Fibroblast of the aortic adventitia (primary cell): ENCODE data around the gene TNFAIP8. TPM values are rescaled to one million over a fixed set of nuclear protein-coding genes. Genes with fewer than 3 reads are reported as not detected.

Experiments
- DNase-seq: peaks from one replicate; pipeline ENCODE4 v3.0.0-alpha.2; 2010; ENCODE audit warnings: low read depth
- H3K4me3 ChIP-seq: 2 replicates; pipeline ENCODE4 v1.5.1; 2011; ENCODE audit warnings: low read depth, mild to moderate bottlenecking, control low read depth, low read length, moderate library complexity
- total RNA-seq: library from RNA; depleted of rRNA; stranded (reverse); fragments of >200 nt; gene quantifications from 2 replicates; pipeline ENCODE4 v1.2.3, GENCODE V29; 2012; ENCODE audit warnings: low replicate concordance
- TF ChIP-seq, protein P1 (sequence below): IDR thresholded peaks from 2 replicates; pipeline ENCODE4 v1.5.1; 2011; ENCODE audit warnings: mild to moderate bottlenecking, low read length, control low read depth, inconsistent platforms; ENCODE audit not compliant: insufficient read depth

Gene TNFAIP8
- total RNA-seq, 1 donor: 33.3 TPM

DNA sequence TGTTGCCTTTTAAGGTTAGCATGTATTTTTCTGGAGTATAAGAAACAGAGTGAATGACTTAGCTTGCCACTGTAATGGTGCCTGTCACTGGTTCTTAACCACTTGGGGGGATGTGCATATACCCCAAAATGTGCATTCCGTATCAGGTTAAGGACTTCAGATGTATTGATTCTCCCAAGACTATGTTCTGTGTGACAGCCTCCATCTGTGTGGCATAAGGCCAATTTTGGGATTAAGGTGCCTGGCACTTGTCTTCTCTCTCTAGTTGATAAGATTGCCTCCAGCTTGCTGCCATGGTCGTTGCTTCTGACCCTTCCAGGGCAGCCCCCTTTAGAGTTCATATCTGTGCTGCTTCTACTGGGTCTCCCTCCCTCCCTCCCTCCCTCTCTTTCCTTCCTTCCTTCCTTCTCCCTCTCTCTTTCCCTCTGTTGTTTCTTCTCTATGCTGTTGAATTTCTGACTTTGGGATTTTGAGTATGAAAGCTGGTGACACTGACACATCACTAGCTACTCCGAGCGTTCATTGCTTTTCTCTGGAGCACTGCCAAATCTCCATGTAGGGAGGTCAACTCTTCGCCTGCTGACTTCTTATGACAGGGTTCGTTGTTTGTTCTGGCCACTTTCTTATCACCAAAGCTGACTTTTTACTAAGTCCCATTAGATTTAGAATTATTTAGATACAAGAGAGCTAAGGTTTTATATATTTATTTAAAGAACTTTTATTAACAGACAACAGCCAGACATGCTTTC is 31.0 kb downstream of the TNFAIP8 start:
- DNase-seq: peak; percentile 46
- H3K4me3 ChIP-seq: no peak overlapping the region
- TF ChIP-seq, protein P1, sequence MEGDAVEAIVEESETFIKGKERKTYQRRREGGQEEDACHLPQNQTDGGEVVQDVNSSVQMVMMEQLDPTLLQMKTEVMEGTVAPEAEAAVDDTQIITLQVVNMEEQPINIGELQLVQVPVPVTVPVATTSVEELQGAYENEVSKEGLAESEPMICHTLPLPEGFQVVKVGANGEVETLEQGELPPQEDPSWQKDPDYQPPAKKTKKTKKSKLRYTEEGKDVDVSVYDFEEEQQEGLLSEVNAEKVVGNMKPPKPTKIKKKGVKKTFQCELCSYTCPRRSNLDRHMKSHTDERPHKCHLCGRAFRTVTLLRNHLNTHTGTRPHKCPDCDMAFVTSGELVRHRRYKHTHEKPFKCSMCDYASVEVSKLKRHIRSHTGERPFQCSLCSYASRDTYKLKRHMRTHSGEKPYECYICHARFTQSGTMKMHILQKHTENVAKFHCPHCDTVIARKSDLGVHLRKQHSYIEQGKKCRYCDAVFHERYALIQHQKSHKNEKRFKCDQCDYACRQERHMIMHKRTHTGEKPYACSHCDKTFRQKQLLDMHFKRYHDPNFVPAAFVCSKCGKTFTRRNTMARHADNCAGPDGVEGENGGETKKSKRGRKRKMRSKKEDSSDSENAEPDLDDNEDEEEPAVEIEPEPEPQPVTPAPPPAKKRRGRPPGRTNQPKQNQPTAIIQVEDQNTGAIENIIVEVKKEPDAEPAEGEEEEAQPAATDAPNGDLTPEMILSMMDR: no peak

- H3K4me3 ChIP-seq: no peak overlapping the region
- no peak for DNase-seq
- TF ChIP-seq, protein P1: no peak
These were observed 32.3 kb downstream of the TNFAIP8 start for GRCh38 chr5:119387945-119388618.

DNA sequence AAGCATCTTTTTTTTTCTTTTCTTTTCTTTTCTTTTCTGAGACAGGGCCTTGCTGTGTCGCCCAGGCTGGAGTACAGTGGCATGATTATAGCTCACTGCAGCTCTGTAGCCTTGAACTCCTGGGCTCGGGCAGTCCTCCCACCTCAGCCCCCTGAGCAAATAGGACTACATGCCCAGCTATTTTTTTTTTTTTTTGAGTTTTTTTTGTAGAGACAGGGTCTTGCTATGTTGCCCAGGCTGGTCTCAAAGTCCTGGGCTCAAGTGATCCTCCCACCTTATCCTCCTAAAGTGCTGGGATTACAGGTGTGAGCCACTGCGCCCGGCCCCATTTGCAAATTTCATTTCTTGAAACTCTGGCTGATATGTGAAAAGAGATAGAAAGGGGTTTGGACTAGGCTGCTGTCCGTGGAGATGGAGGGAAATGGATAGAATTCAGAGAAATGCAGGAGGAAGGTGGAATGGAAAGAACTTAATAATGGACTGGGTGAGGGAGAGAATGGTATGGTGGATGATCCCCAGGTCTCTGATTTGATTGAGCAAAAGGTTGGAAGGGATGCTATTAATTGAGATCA is 32.9 kb downstream of the TNFAIP8 start:
- TF ChIP-seq, protein P1: no peak
- no peak for DNase-seq

DNA sequence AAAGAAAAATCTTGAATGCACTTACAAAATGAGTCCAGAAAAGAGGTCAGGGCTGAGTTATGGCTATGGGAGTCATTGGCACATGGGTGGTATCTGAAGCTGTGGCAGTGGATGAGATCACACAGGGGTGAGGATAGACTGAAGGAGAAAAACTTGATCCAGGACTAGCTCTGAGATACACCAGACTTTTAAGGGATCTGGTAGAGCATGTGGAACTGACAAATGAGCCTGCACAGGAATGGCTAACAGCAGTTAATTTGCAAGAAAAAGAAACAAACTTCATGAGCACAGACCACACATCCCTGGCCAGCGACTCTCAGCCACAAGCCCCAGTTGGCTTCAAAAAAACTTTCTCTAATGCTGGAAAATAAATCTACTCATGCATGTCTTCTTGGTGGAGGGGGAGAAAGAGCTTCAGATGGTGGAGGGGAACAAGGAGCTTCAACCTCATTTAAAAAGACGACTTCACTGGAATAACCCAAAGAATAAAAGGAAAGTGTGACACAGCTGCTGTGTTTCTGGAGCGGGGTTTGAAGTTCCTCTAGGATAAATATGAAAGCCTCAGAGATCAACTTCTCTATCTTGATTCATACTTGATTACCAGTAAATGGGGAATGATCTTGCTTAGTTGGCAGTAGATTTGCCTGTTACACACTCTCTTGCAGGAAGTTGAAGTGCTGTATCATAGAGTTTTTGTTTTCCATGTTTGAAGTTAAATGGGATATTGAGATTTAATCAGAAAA is 33.6 kb downstream of the TNFAIP8 start:
- H3K4me3 ChIP-seq: no peak overlapping the region
- DNase-seq: peak; percentile 66
- TF ChIP-seq, protein P1: no peak

More for the DNA sequence above, 32.9 kb downstream of the TNFAIP8 start:
- no peak overlapping the region for H3K4me3 ChIP-seq

DNA sequence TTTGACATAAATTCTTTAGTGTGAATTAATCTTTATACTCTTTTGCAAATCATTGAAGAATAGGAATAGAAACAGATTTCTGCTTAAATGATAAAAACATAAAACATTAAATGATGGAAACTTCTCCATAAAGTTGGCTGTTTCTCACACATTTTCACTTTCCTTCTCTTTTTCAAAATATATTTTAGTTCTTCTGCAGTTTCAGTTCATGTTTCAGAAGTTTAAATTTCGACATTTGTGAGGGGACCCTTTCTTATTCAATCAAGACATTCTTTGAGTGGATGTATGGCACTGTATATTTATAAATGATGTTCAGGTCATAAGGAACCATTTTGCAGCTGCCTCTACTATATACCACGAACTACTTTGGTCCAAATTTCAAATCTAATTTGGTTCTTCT is 34.6 kb downstream of the TNFAIP8 start:
- TF ChIP-seq, protein P1: no peak
- no peak for DNase-seq
- H3K4me3 ChIP-seq: no peak overlapping the region

GRCh38 chr5:119393201-119393691 is 37.4 kb downstream of the TNFAIP8 start:
- TF ChIP-seq, protein P1: no peak
- no peak overlapping the region for H3K4me3 ChIP-seq
- peak; percentile 92 for DNase-seq
